ENCODE results near the gene HECA.
"Not testable (repeated sequence)": the region's sequence is repeated elsewhere in the genome, so short reads cannot be mapped to it uniquely, and the experiment has no call there.

HECA gene

DNA sequence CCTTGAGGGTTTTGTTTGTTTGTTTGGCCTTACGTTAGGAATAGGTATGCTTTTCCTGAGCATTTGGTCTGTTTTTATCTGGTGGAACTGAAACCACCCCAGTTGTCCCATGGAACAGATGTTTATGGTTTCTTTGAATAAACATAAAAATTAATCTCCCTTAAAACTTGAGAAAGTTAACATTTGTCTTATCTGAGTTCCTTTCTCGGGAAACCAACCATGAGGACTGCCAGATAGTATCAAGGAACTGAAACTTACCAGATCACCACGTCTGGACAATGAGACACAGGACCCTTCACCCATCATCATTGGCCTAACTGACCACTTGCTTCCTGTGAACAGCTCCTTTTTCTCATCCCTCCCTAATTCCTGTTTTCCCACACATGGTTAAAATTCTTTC lies 15.3 kb upstream of the HECA start:
- H3K9me3 ChIP-seq (ENCODE audit: control insufficient read depth in 1 of 2, low read length in 2 of 2): no peaks in the 10 kb centered on the region
- no peak overlapping the region for H3K4me3 ChIP-seq (ENCODE audit: low read depth in 1 of 2, low read length in 2 of 2)
- no peak overlapping the region for H3K27ac ChIP-seq (ENCODE audit: low read length)
- H3K36me3 ChIP-seq (ENCODE audit: control insufficient read depth in 1 of 2, insufficient read depth in 2 of 2, low read length in 2 of 2): no peaks in the 10 kb centered on the region
- H3K4me1 ChIP-seq (ENCODE audit: control insufficient read depth in 1 of 2, insufficient read depth in 2 of 2, low read length in 2 of 2): no peaks in the 10 kb centered on the region
- H3K27me3 ChIP-seq (ENCODE audit: low read depth, low read length): no peaks in the 10 kb centered on the region

DNA sequence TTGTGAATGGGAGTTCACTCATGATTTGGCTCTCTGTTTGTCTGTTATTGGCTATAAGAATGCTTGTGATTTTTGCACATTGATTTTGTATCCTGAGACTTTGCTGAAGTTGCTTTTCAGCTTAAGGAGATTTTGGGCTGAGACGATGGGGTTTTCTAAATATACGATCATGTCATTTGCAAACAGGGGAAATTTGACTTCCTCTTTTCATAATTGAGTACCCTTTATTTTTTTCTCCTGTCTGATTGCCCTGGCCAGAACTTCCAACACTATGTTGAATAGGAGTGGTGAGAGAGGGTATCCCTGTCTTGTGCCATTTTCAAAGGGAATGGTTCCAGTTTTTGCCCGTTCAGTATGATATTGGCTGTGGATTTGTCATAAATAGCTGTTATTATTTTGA lies 12.1 kb upstream of the HECA start:
- H3K27ac ChIP-seq (ENCODE audit: low read length); H3K4me3 ChIP-seq (ENCODE audit: low read depth in 1 of 2, low read length in 2 of 2); H3K36me3 ChIP-seq (ENCODE audit: control insufficient read depth in 1 of 2, insufficient read depth in 2 of 2, low read length in 2 of 2); H3K9me3 ChIP-seq (ENCODE audit: control insufficient read depth in 1 of 2, low read length in 2 of 2); H3K4me1 ChIP-seq (ENCODE audit: control insufficient read depth in 1 of 2, insufficient read depth in 2 of 2, low read length in 2 of 2); H3K27me3 ChIP-seq (ENCODE audit: low read depth, low read length): not testable (repeated sequence)

DNA sequence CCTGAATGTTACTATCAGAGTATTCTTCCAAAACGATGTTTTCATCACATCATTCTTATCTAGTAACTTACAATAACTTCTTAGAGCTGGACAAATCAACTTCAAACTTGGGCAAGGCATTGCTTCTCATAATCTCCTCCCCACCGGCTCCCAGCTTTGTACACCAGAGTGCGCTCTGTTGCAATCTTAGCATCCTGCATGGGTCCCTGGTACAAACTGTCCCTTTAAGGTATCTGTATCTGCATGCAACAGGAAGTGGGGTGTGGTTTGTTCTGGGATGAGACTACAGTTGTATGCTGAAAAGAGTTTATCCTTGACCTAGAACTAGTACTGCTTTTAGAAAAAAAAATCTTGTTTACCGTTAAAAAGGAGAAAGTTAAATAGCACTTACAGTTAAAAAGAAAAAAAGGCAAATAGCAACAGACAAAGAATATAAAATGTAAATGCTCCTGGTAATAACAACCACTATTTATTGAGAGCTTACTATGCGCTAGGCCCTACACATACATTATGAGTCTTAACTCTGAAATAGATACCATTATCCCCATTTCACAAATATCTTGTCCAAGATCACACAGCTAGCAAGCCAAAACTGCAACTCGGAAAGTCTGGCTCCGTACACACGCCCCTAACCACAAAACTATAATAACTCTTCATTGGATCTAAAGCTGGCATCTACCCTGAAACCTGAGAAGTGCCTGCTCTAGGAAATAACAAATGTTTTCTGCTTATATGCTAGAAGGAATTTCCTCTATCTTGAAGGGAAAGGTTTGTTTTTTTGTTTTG lies 9.8 kb upstream of the HECA start:
- no peaks in the 10 kb centered on the region for H3K9me3 ChIP-seq (ENCODE audit: control insufficient read depth in 1 of 2, low read length in 2 of 2)
- no peaks in the 10 kb centered on the region for H3K36me3 ChIP-seq (ENCODE audit: control insufficient read depth in 1 of 2, insufficient read depth in 2 of 2, low read length in 2 of 2)
- H3K27me3 ChIP-seq (ENCODE audit: low read depth, low read length): no peaks in the 10 kb centered on the region
- H3K27ac ChIP-seq (ENCODE audit: low read length): no peak overlapping the region
- no peak overlapping the region for H3K4me3 ChIP-seq (ENCODE audit: low read depth in 1 of 2, low read length in 2 of 2)
- H3K4me1 ChIP-seq (ENCODE audit: control insufficient read depth in 1 of 2, insufficient read depth in 2 of 2, low read length in 2 of 2): no peaks in the 10 kb centered on the region

DNA sequence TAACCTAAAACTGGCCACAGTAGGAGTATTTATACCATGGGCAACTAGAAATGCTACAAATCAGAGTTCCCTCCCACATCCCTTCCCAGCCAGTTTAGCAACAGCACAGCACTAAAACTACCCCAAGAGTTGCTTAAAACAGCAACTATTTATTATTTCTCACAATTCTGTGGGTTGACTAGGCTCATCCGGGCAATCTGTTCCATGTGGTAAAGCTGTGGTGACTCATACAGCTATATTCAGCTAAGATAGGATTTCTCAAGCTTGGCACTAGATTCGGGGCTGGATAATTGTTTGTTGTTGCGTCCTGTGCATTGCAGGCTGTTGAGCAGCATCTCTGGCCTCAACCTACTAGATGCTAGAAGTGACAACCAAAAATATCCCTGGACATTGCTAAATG lies 8.6 kb upstream of the HECA start:
- H3K27ac ChIP-seq (ENCODE audit: low read length): no peak overlapping the region
- H3K4me3 ChIP-seq (ENCODE audit: low read depth in 1 of 2, low read length in 2 of 2): no peak overlapping the region
- no peaks in the 10 kb centered on the region for H3K9me3 ChIP-seq (ENCODE audit: control insufficient read depth in 1 of 2, low read length in 2 of 2)
- H3K27me3 ChIP-seq (ENCODE audit: low read depth, low read length): no peaks in the 10 kb centered on the region
- no peaks in the 10 kb centered on the region for H3K4me1 ChIP-seq (ENCODE audit: control insufficient read depth in 1 of 2, insufficient read depth in 2 of 2, low read length in 2 of 2)
- H3K36me3 ChIP-seq (ENCODE audit: control insufficient read depth in 1 of 2, insufficient read depth in 2 of 2, low read length in 2 of 2): no peaks in the 10 kb centered on the region

DNA sequence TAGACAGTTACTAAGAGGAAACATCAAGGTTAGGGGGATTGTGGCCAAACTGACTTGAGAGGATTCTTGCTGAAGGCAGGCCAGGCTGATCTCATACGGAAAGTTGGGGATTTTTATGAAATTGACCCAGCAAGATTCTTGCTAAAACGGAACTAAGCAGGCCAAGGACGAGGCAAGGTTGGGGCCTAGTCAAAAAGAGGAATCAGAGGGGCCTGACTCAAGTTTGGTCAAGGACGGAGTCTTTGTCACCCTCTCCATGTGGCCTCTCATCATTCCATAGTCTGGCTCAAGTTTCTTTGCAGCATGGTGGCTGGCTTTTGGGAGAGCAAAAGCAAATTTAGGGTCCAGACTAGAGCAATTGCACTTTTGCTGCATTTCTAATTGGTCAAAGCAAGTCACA lies 7.9 kb upstream of the HECA start:
- Histone ChIP-seq H3K36me3 (ENCODE audit: control insufficient read depth in 1 of 2, insufficient read depth in 2 of 2, low read length in 2 of 2) (no peaks in the 10 kb centered on the region), H3K27me3 (ENCODE audit: low read depth, low read length) (no peaks in the 10 kb centered on the region), H3K4me3 (ENCODE audit: low read depth in 1 of 2, low read length in 2 of 2) (no peak overlapping the region), H3K9me3 (ENCODE audit: control insufficient read depth in 1 of 2, low read length in 2 of 2) (no peaks in the 10 kb centered on the region), H3K4me1 (ENCODE audit: control insufficient read depth in 1 of 2, insufficient read depth in 2 of 2, low read length in 2 of 2) (peaks cover 0 to 7% of the 10 kb centered on the region in 2 donors), H3K27ac (ENCODE audit: low read length) (no peak overlapping the region)

DNA sequence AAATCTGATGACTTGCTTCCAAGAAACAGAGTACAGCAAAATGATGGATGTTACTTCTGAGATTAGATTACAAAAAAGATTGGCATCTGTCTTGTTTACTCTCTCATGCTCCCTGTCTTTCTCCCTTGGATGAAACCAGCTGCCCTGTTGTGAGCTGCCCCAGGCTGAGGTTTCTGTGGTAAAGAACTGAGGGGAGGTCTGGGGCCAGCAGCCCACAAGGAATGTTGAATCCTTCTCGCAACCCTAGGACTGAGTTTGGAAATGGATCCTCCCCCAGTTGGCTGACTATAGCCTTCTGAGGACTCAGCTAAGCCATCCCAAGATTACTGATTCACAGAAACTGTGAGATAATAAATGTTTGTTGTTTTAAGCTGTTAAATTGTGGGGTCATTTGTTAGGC lies 5.6 kb upstream of the HECA start:
- Histone ChIP-seq H3K4me3 (ENCODE audit: low read depth in 1 of 2, low read length in 2 of 2) (no peak overlapping the region), H3K27ac (ENCODE audit: low read length) (no peak overlapping the region)

DNA sequence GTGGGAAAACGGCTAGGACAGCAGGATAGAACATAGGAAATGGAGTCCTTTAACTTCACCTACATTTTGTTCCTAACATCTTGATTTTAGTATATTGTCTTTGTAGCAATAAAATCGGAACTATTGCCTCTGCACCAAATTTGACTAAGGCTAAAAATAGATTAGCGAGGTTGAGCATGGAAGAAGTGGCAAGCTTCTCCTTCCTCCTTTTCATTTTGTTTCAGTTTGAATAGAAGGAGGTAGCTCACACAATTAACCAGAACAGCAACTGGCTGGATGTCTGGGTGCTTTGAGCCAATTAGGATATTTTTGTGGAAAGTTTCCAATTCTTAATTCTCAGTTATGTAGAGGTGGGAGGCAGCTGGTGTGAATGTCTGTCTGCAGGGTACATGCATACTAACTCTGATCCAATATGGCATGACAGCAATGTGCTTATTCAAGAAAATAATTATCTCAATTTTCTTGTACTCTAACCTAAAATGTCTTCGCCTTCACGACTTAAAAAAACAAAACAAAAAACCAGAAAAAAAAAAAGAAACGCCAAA lies 3.1 kb upstream of the HECA start:
- Histone ChIP-seq H3K4me1 (ENCODE audit: control insufficient read depth in 1 of 2, insufficient read depth in 2 of 2, low read length in 2 of 2) (peaks cover 2 to 10% of the 10 kb centered on the region in 2 donors), H3K4me3 (ENCODE audit: low read depth in 1 of 2, low read length in 2 of 2) (no peak overlapping the region), H3K36me3 (ENCODE audit: control insufficient read depth in 1 of 2, insufficient read depth in 2 of 2, low read length in 2 of 2) (no peaks in the 10 kb centered on the region), H3K9me3 (ENCODE audit: control insufficient read depth in 1 of 2, low read length in 2 of 2) (no peaks in the 10 kb centered on the region), H3K27me3 (ENCODE audit: low read depth, low read length) (no peaks in the 10 kb centered on the region), H3K27ac (ENCODE audit: low read length) (no peak overlapping the region)

More for the DNA sequence above, 5.6 kb upstream of the HECA start:
- Histone ChIP-seq H3K27me3 (ENCODE audit: low read depth, low read length) (no peaks in the 10 kb centered on the region), H3K4me1 (ENCODE audit: control insufficient read depth in 1 of 2, insufficient read depth in 2 of 2, low read length in 2 of 2) (peaks cover 0 to 10% of the 10 kb centered on the region in 2 donors), H3K36me3 (ENCODE audit: control insufficient read depth in 1 of 2, insufficient read depth in 2 of 2, low read length in 2 of 2) (no peaks in the 10 kb centered on the region), H3K9me3 (ENCODE audit: control insufficient read depth in 1 of 2, low read length in 2 of 2) (no peaks in the 10 kb centered on the region)

DNA sequence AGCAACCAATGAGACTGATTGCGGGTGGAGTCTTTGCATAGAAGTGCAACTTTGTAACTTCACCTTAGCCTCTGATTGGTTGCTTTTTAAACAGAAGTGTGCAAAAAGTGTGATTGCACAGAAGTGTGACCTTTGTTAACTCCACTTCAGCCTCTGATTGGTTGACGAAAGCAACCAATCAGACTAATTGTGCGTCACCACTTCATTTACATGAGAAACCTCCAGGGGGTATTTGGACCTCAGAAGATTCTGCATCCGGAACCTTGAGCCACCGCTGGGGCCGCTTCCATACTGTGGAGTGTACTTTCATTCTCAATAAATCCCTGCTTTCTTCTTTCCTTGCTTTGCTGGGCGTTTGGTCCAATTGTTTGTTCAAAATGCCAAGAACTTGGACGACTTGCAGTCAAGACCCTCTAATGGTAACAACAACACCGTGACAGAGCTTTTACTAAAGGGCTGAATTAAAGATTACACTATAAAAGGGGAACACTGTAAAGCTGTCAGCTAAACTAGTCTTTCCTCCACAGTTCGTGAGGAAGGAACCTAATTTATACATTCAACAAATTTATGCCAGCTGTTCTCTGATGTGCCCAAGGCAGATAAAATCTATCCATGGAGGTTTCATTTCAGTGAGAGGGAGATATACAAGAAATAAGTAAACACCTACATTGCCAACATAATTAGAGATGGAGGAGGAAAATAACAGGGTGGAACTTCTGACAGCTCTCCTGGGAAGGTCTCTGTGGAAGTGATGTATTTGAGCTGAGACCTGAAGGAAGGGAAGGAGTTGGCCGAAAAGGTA lies 1.4 kb upstream of the HECA start:
- Histone ChIP-seq H3K27ac (ENCODE audit: low read length) (peak overlapping the region; percentile 41), H3K4me3 (ENCODE audit: low read depth in 1 of 2, low read length in 2 of 2) (no peak overlapping the region), H3K27me3 (ENCODE audit: low read depth, low read length) (no peaks in the 10 kb centered on the region), H3K36me3 (ENCODE audit: control insufficient read depth in 1 of 2, insufficient read depth in 2 of 2, low read length in 2 of 2) (no peaks in the 10 kb centered on the region), H3K4me1 (ENCODE audit: control insufficient read depth in 1 of 2, insufficient read depth in 2 of 2, low read length in 2 of 2) (peaks cover 10 to 19% of the 10 kb centered on the region in 2 donors), H3K9me3 (ENCODE audit: control insufficient read depth in 1 of 2, low read length in 2 of 2) (no peaks in the 10 kb centered on the region)

DNA sequence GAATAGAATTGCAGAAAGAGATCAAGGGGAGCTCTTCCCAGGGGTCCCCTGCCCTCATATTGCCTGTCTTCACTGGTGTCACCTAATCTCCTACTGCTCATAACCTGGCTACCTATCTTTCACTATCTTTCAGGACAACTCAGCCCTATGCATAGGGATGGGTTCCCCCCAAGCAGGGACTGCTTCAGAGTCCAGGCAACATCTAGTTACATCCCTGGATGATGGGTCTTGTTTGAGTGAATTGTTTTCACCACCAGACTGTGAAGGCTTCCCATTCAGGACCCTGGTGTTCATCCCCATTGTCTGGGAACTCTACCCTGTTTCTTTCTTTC lies 850 bp upstream of the HECA start:
- Histone ChIP-seq H3K9me3 (ENCODE audit: control insufficient read depth in 1 of 2, low read length in 2 of 2) (no peaks in the 10 kb centered on the region), H3K4me3 (ENCODE audit: low read depth in 1 of 2, low read length in 2 of 2) (no peak overlapping the region), H3K4me1 (ENCODE audit: control insufficient read depth in 1 of 2, insufficient read depth in 2 of 2, low read length in 2 of 2) (peaks cover 10 to 22% of the 10 kb centered on the region in 2 donors), H3K27ac (ENCODE audit: low read length) (peak overlapping the region; percentile 41), H3K27me3 (ENCODE audit: low read depth, low read length) (no peaks in the 10 kb centered on the region), H3K36me3 (ENCODE audit: control insufficient read depth in 1 of 2, insufficient read depth in 2 of 2, low read length in 2 of 2) (no peaks in the 10 kb centered on the region)

DNA sequence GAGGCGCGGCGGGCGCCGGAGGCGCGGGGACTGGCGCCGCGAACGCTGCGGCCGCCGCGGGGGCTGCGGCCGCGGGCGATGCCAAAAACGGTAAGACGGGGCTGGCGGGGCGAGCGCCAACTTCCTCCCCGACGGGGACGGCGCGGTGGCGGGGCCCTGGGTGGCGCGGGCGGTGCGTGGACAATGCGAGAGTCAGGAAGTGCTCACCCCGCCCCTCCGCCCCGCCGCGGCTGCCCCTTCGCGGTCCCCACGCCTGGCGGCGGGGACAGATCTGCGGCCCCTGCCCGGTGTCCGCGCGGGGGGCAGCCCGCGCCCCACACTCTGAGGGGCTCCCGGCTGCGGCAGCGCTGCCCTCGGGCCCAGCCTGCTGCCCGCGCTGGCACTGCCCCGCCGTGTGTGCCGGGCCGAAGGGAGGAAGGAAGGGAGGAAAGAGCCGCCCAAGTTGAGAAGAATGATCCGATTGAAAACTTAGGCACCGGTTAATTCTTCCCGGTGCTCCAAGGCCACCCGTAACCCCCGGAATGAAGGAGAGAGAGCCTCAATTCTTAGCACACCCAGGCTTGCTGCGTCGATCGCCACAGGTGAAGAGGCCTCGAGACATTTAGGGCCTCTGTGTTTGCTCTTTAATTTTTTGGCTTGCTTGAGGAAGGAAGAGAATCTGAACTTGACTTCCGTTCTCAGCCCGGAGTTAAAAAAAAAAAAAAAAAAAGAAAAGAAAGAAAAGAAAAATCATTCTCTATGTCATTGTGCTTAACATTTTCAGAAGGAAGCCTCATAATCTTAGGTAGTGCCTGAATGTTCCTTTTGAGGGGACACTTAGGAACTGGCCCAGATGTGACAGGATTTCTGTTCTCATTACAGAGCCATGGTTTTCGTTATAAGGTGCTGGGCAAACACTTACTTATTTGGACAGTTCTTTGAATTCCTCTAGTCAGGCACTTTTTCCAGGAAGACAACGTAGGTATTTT lies 982 bp downstream of the HECA start:
- H3K36me3 ChIP-seq (ENCODE audit: control insufficient read depth in 1 of 2, insufficient read depth in 2 of 2, low read length in 2 of 2): no peaks in the 10 kb centered on the region
- peak overlapping the region; percentile 73 to 77 for H3K4me3 ChIP-seq (ENCODE audit: low read depth in 1 of 2, low read length in 2 of 2)
- peak overlapping the region; percentile 85 for H3K27ac ChIP-seq (ENCODE audit: low read length)
- H3K9me3 ChIP-seq (ENCODE audit: control insufficient read depth in 1 of 2, low read length in 2 of 2): no peaks in the 10 kb centered on the region
- peaks cover 10 to 32% of the 10 kb centered on the region in 2 donors for H3K4me1 ChIP-seq (ENCODE audit: control insufficient read depth in 1 of 2, insufficient read depth in 2 of 2, low read length in 2 of 2)
- no peaks in the 10 kb centered on the region for H3K27me3 ChIP-seq (ENCODE audit: low read depth, low read length)

DNA sequence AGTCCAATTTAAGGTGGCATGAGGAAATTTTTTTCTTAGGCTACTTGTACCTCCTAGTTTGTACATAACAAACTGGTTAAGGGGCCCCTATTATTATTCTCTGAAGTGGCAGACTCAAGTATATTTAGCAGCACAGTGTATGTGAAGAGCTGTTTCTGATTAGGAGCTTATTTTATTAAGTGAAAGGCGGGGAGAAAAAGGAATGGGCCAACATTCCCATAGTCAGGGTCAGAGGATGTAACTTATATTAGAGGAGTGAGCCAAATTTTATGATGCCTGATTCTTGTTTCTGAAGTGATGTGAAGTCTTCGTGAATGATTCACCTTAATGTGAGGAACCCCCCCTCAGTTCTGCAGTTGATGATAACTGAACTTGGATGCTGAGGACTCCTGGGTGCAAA lies 2.8 kb downstream of the HECA start:
- Histone ChIP-seq H3K9me3 (ENCODE audit: control insufficient read depth in 1 of 2, low read length in 2 of 2) (no peaks in the 10 kb centered on the region), H3K27ac (ENCODE audit: low read length) (no peak overlapping the region), H3K36me3 (ENCODE audit: control insufficient read depth in 1 of 2, insufficient read depth in 2 of 2, low read length in 2 of 2) (no peaks in the 10 kb centered on the region), H3K4me3 (ENCODE audit: low read depth in 1 of 2, low read length in 2 of 2) (peak overlapping the region in 1 of 2 donors; percentile 73), H3K4me1 (ENCODE audit: control insufficient read depth in 1 of 2, insufficient read depth in 2 of 2, low read length in 2 of 2) (peaks cover 2 to 32% of the 10 kb centered on the region in 2 donors), H3K27me3 (ENCODE audit: low read depth, low read length) (no peaks in the 10 kb centered on the region)
